ENCODE measurements around the gene DUSP10. TPM values are rescaled to one million over a fixed set of nuclear protein-coding genes. Genes with fewer than 3 reads are reported as not detected.

DUSP10 gene
- total RNA-seq, 1 donor from 2014 or later: 19.6 TPM

DNA sequence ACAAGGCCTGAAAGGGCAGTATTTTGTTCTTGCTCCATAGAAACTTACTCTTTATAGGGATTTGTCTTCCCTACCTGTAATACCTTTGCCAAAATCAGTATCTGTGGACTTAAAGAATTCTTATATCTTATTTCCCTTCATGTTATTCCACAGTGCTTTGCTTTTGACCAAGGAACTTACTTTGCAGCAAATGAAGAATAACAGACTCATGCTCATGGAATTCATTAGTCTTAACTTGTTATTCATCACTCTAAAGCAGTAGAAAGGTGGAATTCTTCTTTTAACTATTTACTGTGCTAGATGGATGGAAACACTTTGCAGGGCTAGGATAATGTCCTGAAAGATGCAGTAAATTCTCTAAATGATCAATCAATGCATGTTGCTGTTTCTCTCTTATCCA, 45.9 kb downstream of the DUSP10 start:
- Mint-ChIP-seq H3K27ac (no peak overlapping the region), H3K36me3 (peaks cover 3% of the 10 kb centered on the region), H3K9me3 (no peaks in the 10 kb centered on the region), H3K4me1 (ENCODE audit: unreplicated experiment) (no peaks in the 10 kb centered on the region), H3K27me3 (no peaks in the 10 kb centered on the region), H3K4me3 (no peak overlapping the region)
- DNase-seq (ENCODE audit: extremely low spot score, unreplicated experiment): no peak
- TF ChIP-seq, protein P1, sequence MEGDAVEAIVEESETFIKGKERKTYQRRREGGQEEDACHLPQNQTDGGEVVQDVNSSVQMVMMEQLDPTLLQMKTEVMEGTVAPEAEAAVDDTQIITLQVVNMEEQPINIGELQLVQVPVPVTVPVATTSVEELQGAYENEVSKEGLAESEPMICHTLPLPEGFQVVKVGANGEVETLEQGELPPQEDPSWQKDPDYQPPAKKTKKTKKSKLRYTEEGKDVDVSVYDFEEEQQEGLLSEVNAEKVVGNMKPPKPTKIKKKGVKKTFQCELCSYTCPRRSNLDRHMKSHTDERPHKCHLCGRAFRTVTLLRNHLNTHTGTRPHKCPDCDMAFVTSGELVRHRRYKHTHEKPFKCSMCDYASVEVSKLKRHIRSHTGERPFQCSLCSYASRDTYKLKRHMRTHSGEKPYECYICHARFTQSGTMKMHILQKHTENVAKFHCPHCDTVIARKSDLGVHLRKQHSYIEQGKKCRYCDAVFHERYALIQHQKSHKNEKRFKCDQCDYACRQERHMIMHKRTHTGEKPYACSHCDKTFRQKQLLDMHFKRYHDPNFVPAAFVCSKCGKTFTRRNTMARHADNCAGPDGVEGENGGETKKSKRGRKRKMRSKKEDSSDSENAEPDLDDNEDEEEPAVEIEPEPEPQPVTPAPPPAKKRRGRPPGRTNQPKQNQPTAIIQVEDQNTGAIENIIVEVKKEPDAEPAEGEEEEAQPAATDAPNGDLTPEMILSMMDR (conservative IDR thresholded peaks at IDR 0.05): no peak

DNA sequence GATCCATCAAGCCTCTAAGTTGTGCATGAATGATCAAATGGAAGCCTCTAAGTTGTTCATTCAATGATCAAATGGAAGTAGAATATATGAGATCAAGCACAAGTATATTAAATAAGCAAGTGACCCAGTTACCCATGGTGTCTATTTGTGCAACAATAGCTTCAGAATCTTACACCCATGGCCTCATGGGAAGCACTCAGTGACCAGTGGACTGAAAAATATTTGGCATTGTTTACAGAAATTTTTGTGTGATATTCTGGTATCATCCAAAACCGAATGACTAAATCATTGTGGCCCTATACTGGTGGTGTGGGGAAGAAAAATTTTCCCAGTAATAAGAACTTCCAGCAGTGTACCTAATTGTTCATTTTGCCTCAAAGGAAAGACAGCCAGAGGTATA, 46.6 kb downstream of the DUSP10 start:
- no peak for DNase-seq (ENCODE audit: extremely low spot score, unreplicated experiment)
- no peaks in the 10 kb centered on the region for H3K27me3 Mint-ChIP-seq
- H3K9me3 Mint-ChIP-seq: no peaks in the 10 kb centered on the region
- H3K36me3 Mint-ChIP-seq: peaks cover 3% of the 10 kb centered on the region
- H3K4me1 Mint-ChIP-seq (ENCODE audit: unreplicated experiment): no peaks in the 10 kb centered on the region
- no peak overlapping the region for H3K27ac Mint-ChIP-seq
- H3K4me3 Mint-ChIP-seq: no peak overlapping the region
- TF ChIP-seq, protein P1 (conservative IDR thresholded peaks at IDR 0.05): no peak

DNA sequence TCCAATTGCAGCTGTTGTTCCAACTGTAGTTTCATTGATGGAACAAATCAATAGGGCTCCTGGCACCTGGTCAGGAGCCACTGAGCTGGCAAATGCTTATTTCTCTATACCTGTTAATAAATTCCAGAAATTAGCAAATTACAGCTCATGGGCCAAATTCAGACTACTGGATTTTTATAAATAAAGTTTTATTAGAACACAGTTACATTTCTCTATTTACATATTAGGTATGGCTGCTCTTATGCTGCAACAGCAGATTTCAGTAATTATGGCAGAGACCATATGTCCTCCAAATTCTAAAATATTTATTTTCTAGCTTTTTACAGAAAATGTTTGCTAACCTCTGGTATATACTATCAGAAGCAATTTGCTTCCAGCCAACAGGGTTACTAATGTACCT, 47.8 kb downstream of the DUSP10 start:
- no peaks in the 10 kb centered on the region for H3K9me3 Mint-ChIP-seq
- H3K4me3 Mint-ChIP-seq: no peak overlapping the region
- peaks cover 3% of the 10 kb centered on the region for H3K36me3 Mint-ChIP-seq
- no peak for DNase-seq (ENCODE audit: extremely low spot score, unreplicated experiment)
- TF ChIP-seq, protein P1 (conservative IDR thresholded peaks at IDR 0.05): no peak
- no peaks in the 10 kb centered on the region for H3K27me3 Mint-ChIP-seq
- H3K27ac Mint-ChIP-seq: no peak overlapping the region
- H3K4me1 Mint-ChIP-seq (ENCODE audit: unreplicated experiment): no peaks in the 10 kb centered on the region

GRCh38 chr1:221693087-221693486, 48.8 kb downstream of the DUSP10 start:
- Mint-ChIP-seq H3K4me3 (no peak overlapping the region), H3K4me1 (ENCODE audit: unreplicated experiment) (no peaks in the 10 kb centered on the region), H3K27me3 (no peaks in the 10 kb centered on the region), H3K27ac (no peak overlapping the region), H3K36me3 (no peaks in the 10 kb centered on the region), H3K9me3 (no peaks in the 10 kb centered on the region)
- DNase-seq (ENCODE audit: extremely low spot score, unreplicated experiment): no peak
- TF ChIP-seq, protein P1 (conservative IDR thresholded peaks at IDR 0.05): peak; percentile 33

DNA sequence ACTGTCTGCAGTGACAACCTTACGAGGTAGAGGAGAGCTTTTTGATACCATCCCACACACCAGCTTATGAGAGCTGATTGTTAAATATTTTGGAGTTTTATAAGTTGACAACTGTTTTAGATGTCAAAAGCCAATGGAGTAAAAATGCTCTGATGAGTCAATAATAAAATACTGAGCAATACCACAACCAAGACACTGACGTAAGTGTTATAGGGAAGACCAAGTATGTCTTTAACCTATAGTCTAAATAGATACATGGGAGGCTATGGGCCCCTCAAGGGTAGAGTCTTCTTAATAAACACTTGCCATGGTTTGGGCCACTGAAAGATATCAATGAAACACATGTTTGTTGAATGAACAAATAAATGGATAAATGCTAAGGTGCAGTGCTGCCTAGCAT, 49.2 kb downstream of the DUSP10 start:
- Mint-ChIP-seq H3K36me3 (no peaks in the 10 kb centered on the region), H3K4me3 (no peak overlapping the region)

More for the DNA sequence above, 49.2 kb downstream of the DUSP10 start:
- no peaks in the 10 kb centered on the region for H3K4me1 Mint-ChIP-seq (ENCODE audit: unreplicated experiment)
- TF ChIP-seq, protein P1 (conservative IDR thresholded peaks at IDR 0.05): no peak
- H3K9me3 Mint-ChIP-seq: no peaks in the 10 kb centered on the region
- no peak overlapping the region for H3K27ac Mint-ChIP-seq
- no peak for DNase-seq (ENCODE audit: extremely low spot score, unreplicated experiment)
- H3K27me3 Mint-ChIP-seq: no peaks in the 10 kb centered on the region

All from type B pancreatic cell (in vitro differentiated cells).